SK-N-DZ (cell line): ENCODE measurements around the gene KRTAP4-4.

Experiments used
- DNase-seq: peaks from one replicate; pipeline ENCODE4 v3.0.0-alpha.2; 2015; ENCODE audit warnings: low spot score
- small RNA-seq, 2 experiments: library from RNA; depleted of rRNA; stranded (forward); fragments of <200 nt; gene quantifications; one replicate each; pipeline ENCODE3, GENCODE V24; 2014

Gene KRTAP4-4

DNA sequence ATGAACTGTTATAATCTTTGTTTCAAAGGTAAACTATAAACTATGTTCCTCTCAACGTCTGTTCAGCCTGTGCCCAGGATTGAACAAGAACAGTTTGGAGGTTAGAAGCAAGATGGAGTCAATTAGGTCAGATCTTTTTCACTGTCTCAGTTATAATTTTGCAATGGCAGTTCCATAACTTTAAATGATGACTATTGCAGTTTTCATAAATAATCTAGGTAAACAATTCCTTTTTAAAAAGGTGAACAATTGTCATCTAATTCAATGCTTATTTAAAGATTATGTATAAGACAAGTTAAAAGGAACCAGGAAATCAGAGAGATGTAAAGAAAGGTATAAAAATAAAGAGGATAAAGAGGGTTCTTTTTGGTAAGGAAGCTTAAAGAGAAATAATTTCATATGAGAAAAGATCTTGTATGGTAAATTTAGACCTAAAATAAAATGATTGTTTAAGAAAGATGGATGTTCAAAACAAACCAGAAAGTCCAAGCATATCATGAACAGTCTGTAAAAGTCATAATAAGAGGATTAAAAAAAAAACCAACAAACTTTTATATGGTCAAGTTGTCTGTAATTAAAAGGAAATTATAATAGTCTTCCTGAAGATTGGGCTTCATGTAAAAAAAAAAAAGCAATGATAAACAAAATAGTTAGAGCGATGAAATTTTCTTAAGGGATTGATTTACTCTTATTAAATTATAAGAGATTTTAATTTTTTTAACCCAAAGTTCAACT is 49.2 kb downstream of the KRTAP4-4 start:
- no peak for DNase-seq

Small RNAs within 50 kb of the gene (small RNA-seq; reads per million reads assigned to genes)
- gene KRTAP4-17P = 0 reads per million in 2 experiments
